Chondrocyte (in vitro differentiated cells): ENCODE results near the gene TACR1. TPM values are rescaled to one million over a fixed set of nuclear protein-coding genes. Genes with fewer than 3 reads are reported as not detected.

ENCODE experiments used
- DNase-seq: peaks from one replicate; pipeline ENCODE4 v3.0.0; 2021; ENCODE audit warnings: mixed read lengths, low spot score
- H3K27ac Mint-ChIP-seq: one replicate; pipeline ENCODE4 v1.8.0; 2021; ENCODE audit warnings: mild to moderate bottlenecking, moderate library complexity, mixed read lengths; ENCODE audit not compliant: unreplicated experiment
- H3K27me3 Mint-ChIP-seq: 2 replicates; pipeline ENCODE4 v1.8.0; 2021; ENCODE audit warnings: low read depth, mixed read lengths
- H3K36me3 Mint-ChIP-seq: 2 replicates; pipeline ENCODE4 v1.8.0; 2021; ENCODE audit warnings: low read depth, mixed read lengths
- H3K4me1 Mint-ChIP-seq: 2 replicates; pipeline ENCODE4 v1.8.0; 2021; ENCODE audit warnings: low read depth, mild to moderate bottlenecking, mixed read lengths
- H3K4me3 Mint-ChIP-seq: one replicate; pipeline ENCODE4 v1.8.0; 2021; ENCODE audit warnings: mild to moderate bottlenecking, moderate library complexity, mixed read lengths; ENCODE audit not compliant: unreplicated experiment
- H3K9me3 Mint-ChIP-seq: 2 replicates; pipeline ENCODE4 v1.8.0; 2021; ENCODE audit warnings: low read depth, mixed read lengths
- CTCF ChIP-seq: fragments of 200-600 bp; sonication (generic); IDR thresholded peaks from 2 replicates; pipeline ENCODE4 v1.5.0; 2021; ENCODE audit warnings: antibody characterized with exemption, mild to moderate bottlenecking, moderate library complexity
- total RNA-seq: library from RNA; stranded (reverse); gene quantifications from 3 replicates; pipeline ENCODE4 v1.2.1, GENCODE V29; 2021

Gene TACR1
- total RNA-seq, 1 donor from 2014 or later = not detected

- no peak for TF ChIP-seq CTCF
- Mint-ChIP-seq H3K27ac (no peak overlapping the region), H3K4me3 (no peak overlapping the region), H3K27me3 (no peaks in the 10 kb centered on the region), H3K4me1 (peaks cover 8% of the 10 kb centered on the region), H3K36me3 (no peaks in the 10 kb centered on the region), H3K9me3 (no peaks in the 10 kb centered on the region)
- no peak for DNase-seq
Measured at GRCh38 chr2:75068546-75068945, 130.8 kb downstream of the TACR1 start.

GRCh38 chr2:75067506-75067905 is 131.8 kb downstream of the TACR1 start:
- Mint-ChIP-seq H3K27me3 (no peaks in the 10 kb centered on the region), H3K4me1 (peaks cover 8% of the 10 kb centered on the region), H3K36me3 (no peaks in the 10 kb centered on the region), H3K27ac (no peak overlapping the region), H3K9me3 (no peaks in the 10 kb centered on the region), H3K4me3 (no peak overlapping the region)
- no peak for DNase-seq
- TF ChIP-seq CTCF = no peak

- H3K27ac Mint-ChIP-seq = no peak overlapping the region
- no peak for TF ChIP-seq CTCF
Measured at GRCh38 chr2:75066121-75066902, 133.0 kb downstream of the TACR1 start.

GRCh38 chr2:75065402-75066008 is 133.8 kb downstream of the TACR1 start:
- DNase-seq = no peak

More at GRCh38 chr2:75066121-75066902, 133.0 kb downstream of the TACR1 start:
- DNase-seq = no peak
- H3K9me3 Mint-ChIP-seq = no peaks in the 10 kb centered on the region
- no peak overlapping the region for H3K4me3 Mint-ChIP-seq
- no peaks in the 10 kb centered on the region for H3K36me3 Mint-ChIP-seq
- no peaks in the 10 kb centered on the region for H3K27me3 Mint-ChIP-seq
- peaks cover 8% of the 10 kb centered on the region for H3K4me1 Mint-ChIP-seq

More at GRCh38 chr2:75065402-75066008, 133.8 kb downstream of the TACR1 start:
- no peaks in the 10 kb centered on the region for H3K9me3 Mint-ChIP-seq
- H3K36me3 Mint-ChIP-seq = no peaks in the 10 kb centered on the region
- no peak overlapping the region for H3K27ac Mint-ChIP-seq
- H3K27me3 Mint-ChIP-seq = no peaks in the 10 kb centered on the region
- peaks cover 8% of the 10 kb centered on the region for H3K4me1 Mint-ChIP-seq
- no peak overlapping the region for H3K4me3 Mint-ChIP-seq
- no peak for TF ChIP-seq CTCF
